NCI-H748 treated with DMSO at 0.1 percent for 48 hours (cell line): ENCODE data around the gene CDC42EP5.
"Not testable (repeated sequence)": the region's sequence is repeated elsewhere in the genome, so short reads cannot be mapped to it uniquely, and the experiment has no call there.

Experiments
- DNase-seq: peaks from one replicate; lab custom pipeline; 2025; lab: John Stamatoyannopoulos, UW

CDC42EP5 gene

GRCh38 chr19:54489341-54489740 is 16.2 kb upstream of the CDC42EP5 start:
- no peak for DNase-seq

GRCh38 chr19:54485851-54486250 is 12.8 kb upstream of the CDC42EP5 start:
- no peak for DNase-seq

GRCh38 chr19:54484451-54484850 is 11.4 kb upstream of the CDC42EP5 start:
- DNase-seq = no peak

GRCh38 chr19:54482889-54483288 is 9.8 kb upstream of the CDC42EP5 start:
- no peak for DNase-seq

GRCh38 chr19:54481326-54481930 is 8.3 kb upstream of the CDC42EP5 start:
- DNase-seq = peak; percentile 42

- DNase-seq = no peak
These were observed 7.0 kb upstream of the CDC42EP5 start for GRCh38 chr19:54480051-54480450.

- peak; percentile 26 for DNase-seq
These were observed 5.7 kb upstream of the CDC42EP5 start for GRCh38 chr19:54478677-54479266.

- DNase-seq = no peak
These were observed 4.6 kb upstream of the CDC42EP5 start for GRCh38 chr19:54477650-54478049.

- no peak for DNase-seq
These were observed 2.6 kb upstream of the CDC42EP5 start for GRCh38 chr19:54475706-54476105.

GRCh38 chr19:54473892-54474372 is 836 bp upstream of the CDC42EP5 start:
- DNase-seq = no peak

- no peak for DNase-seq
These were observed 1.9 kb downstream of the CDC42EP5 start for GRCh38 chr19:54470991-54471782.

GRCh38 chr19:54470276-54470887 is 2.7 kb downstream of the CDC42EP5 start:
- DNase-seq = no peak

GRCh38 chr19:54469496-54469934 is 3.6 kb downstream of the CDC42EP5 start:
- DNase-seq = no peak

GRCh38 chr19:54466110-54466480 is 7.0 kb downstream of the CDC42EP5 start:
- DNase-seq = not testable (repeated sequence)

- DNase-seq = no peak
These were observed 7.5 kb downstream of the CDC42EP5 start for GRCh38 chr19:54465426-54466109.

GRCh38 chr19:54464630-54465425 is 8.3 kb downstream of the CDC42EP5 start:
- peak; percentile 92 for DNase-seq

- peak; percentile 98 for DNase-seq
These were observed 9.0 kb downstream of the CDC42EP5 start for GRCh38 chr19:54464044-54464629.

GRCh38 chr19:54463531-54464043 is 9.5 kb downstream of the CDC42EP5 start, which contains the start of gene LENG9:
LENG9 (minus strand) TSS chr19:54463778; CDS start chr19:54463526, 252 bp downstream.
- peak; percentile 98 for DNase-seq

- DNase-seq = no peak
These were observed 10.2 kb downstream of the CDC42EP5 start for GRCh38 chr19:54462655-54463530.
